SK-N-SH (cell line): Measurements from ENCODE around the gene LYL1. TPM values are rescaled to one million over a fixed set of nuclear protein-coding genes. Genes with fewer than 3 reads are reported as not detected.

Experiments used
- CTCF ChIA-PET: fragments of 300-600, 350-600 bp; formaldehyde crosslinking; extraction: SDS; loops from one replicate; lab custom pipeline; 2021; lab: Yijun Ruan, JAX
- POLR2A ChIA-PET: fragments of 350-600 bp; sonication (Branson Sonifier 250); formaldehyde crosslinking; extraction: SDS; loops from one replicate; lab custom pipeline; 2020; ENCODE audit warnings: antibody characterized with exemption, inconsistent platforms; lab: Yijun Ruan, JAX
- DNase-seq: peaks from one replicate; pipeline ENCODE4 v3.0.0; 2012
- H2AFZ ChIP-seq: fragments of 200-600 bp; sonication (generic); 2 replicates; pipeline ENCODE4 v1.8.1; 2016; ENCODE audit warnings: antibody characterized with exemption, mild to moderate bottlenecking, low read depth
- H3F3A ChIP-seq: fragments of 200-600 bp; sonication (generic); replicated peaks from 2 replicates; pipeline ENCODE3; 2016; ENCODE audit warnings: antibody characterized with exemption, mild to moderate bottlenecking; ENCODE audit not compliant: insufficient read depth
- H3K27ac ChIP-seq, 2 experiments: fragments of 200-500 bp in 1 of 2; fragments of 200-600 bp in 1 of 2; sonication (Bioruptor generic) in 1 of 2; sonication (generic), shearing (Covaris generic) in 1 of 2; 2 replicates each; pipeline versions ENCODE4 v1.5.1 to v1.6.1; 2014 to 2016; ENCODE audit warnings: low read depth in 2 of 2, inconsistent platforms in 1 of 2, low read length in 1 of 2, mild to moderate bottlenecking in 1 of 2, mixed read lengths in 1 of 2
- H3K27me3 ChIP-seq: fragments of 200-600 bp; sonication (generic), shearing (Covaris generic); 2 replicates; pipeline ENCODE4 v1.6.1; 2016; ENCODE audit warnings: mixed run types; ENCODE audit not compliant: insufficient read depth
- H3K36me3 ChIP-seq, 2 experiments: fragments of 200-500 bp in 1 of 2; fragments of 200-600 bp in 1 of 2; sonication (Bioruptor generic) in 1 of 2; sonication (generic) in 1 of 2; replicated peaks in 1 of 2; 2 replicates each; pipeline versions ENCODE3 to v1.5.1; 2014 to 2016; ENCODE audit warnings: low read length in 1 of 2, mild to moderate bottlenecking in 1 of 2; ENCODE audit not compliant: insufficient read depth in 2 of 2, control insufficient read depth in 1 of 2
- H3K4me1 ChIP-seq, 2 experiments: fragments of 200-500 bp in 1 of 2; fragments of 200-600 bp in 1 of 2; sonication (Bioruptor generic) in 1 of 2; sonication (generic), shearing (Covaris generic) in 1 of 2; 2 replicates each; pipeline versions ENCODE4 v1.5.1 to v1.6.1; 2014 to 2016; ENCODE audit warnings: low read depth in 1 of 2, low read length in 1 of 2, mixed run types in 1 of 2; ENCODE audit not compliant: insufficient read depth in 2 of 2, control insufficient read depth in 1 of 2
- H3K4me2 ChIP-seq: fragments of 200-600 bp; sonication (generic), shearing (Covaris generic); 2 replicates; pipeline ENCODE4 v1.6.1; 2017; ENCODE audit warnings: mixed run types
- H3K4me3 ChIP-seq, 2 experiments: fragments of 200-500 bp in 1 of 2; fragments of 200-600 bp in 1 of 2; sonication (Bioruptor generic) in 1 of 2; sonication (generic), shearing (Covaris generic) in 1 of 2; 2 replicates each; pipeline versions ENCODE4 v1.5.1 to v1.8.1; 2014 to 2016; ENCODE audit warnings: low read depth in 2 of 2, inconsistent platforms in 1 of 2, low read length in 1 of 2, mild to moderate bottlenecking in 1 of 2, mixed read lengths in 1 of 2, moderate library complexity in 1 of 2
- H3K79me2 ChIP-seq: fragments of 200-600 bp; sonication (generic); 2 replicates; pipeline ENCODE4 v1.8.1; 2017; ENCODE audit warnings: mild to moderate bottlenecking; ENCODE audit not compliant: insufficient read depth
- H3K9ac ChIP-seq: fragments of 200-600 bp; sonication (generic); 2 replicates; pipeline ENCODE4 v1.6.1; 2017; ENCODE audit warnings: mixed run types
- H3K9me2 ChIP-seq: fragments of 200-600 bp; sonication (generic); 2 replicates; pipeline ENCODE4 v1.6.1; 2017; ENCODE audit warnings: mixed run types
- H3K9me3 ChIP-seq: fragments of 200-600 bp; sonication (generic); 2 replicates; pipeline ENCODE4 v1.6.1; 2017; ENCODE audit warnings: mixed run types, mild to moderate bottlenecking, moderate library complexity
- H4K20me1 ChIP-seq: fragments of 200-600 bp; sonication (generic); 2 replicates; pipeline ENCODE4 v1.6.1; 2017; ENCODE audit warnings: mild to moderate bottlenecking, mixed run types; ENCODE audit not compliant: insufficient read depth
- FOSL2 ChIP-seq: IDR thresholded peaks from 2 replicates; pipeline ENCODE4 v1.4.0; 2012; ENCODE audit warnings: low read depth, mild to moderate bottlenecking, moderate library complexity, borderline replicate concordance
- GABPA ChIP-seq: IDR thresholded peaks from 2 replicates; pipeline ENCODE4 v1.4.0; 2012; ENCODE audit warnings: low read depth, mild to moderate bottlenecking
- GATA2 ChIP-seq: sonication (generic); formaldehyde crosslinking; IDR thresholded peaks from 2 replicates; pipeline ENCODE4 v1.5.0; 2020; ENCODE audit warnings: mild to moderate bottlenecking, missing genetic modification reagents
- JUND ChIP-seq: IDR thresholded peaks from 2 replicates; pipeline ENCODE4 v1.4.0; 2012
- POLR2AphosphoS5 ChIP-seq: IDR thresholded peaks from 2 replicates; pipeline ENCODE4 v1.6.1; 2012; ENCODE audit warnings: low read depth, low read length
- RAD21 ChIP-seq: IDR thresholded peaks from 2 replicates; pipeline ENCODE4 v1.6.1; 2012; ENCODE audit warnings: mild to moderate bottlenecking, low read length
- RCOR1 ChIP-seq: fragments of 150-350 bp; IDR thresholded peaks from 2 replicates; pipeline ENCODE4 v1.6.1; 2017; ENCODE audit warnings: antibody characterized with exemption, low read length
- TAF1 ChIP-seq: IDR thresholded peaks from 2 replicates; pipeline ENCODE4 v1.6.1; 2012; ENCODE audit warnings: low read depth, mild to moderate bottlenecking, low read length, moderate library complexity, borderline replicate concordance
- YY1 ChIP-seq: IDR thresholded peaks from 2 replicates; pipeline ENCODE4 v1.4.0; 2012; ENCODE audit warnings: low read depth, mild to moderate bottlenecking
- WGBS: methylation state at CpG from one replicate; pipeline ENCODE4 v1.1.6; 2017; ENCODE audit warnings: low lambda C conversion rate; 5-methylcytosine and 5-hydroxymethylcytosine counted together
- polyA plus RNA-seq, 3 experiments: library from polyadenylated mRNA; depleted of rRNA; stranded (reverse); fragments of >200 nt; gene quantifications; 2 replicates each; pipeline ENCODE4 v1.2.3, GENCODE V29; 2012
- TF ChIP-seq, protein P1 (sequence below): IDR thresholded peaks from 2 replicates; pipeline ENCODE4; 2012

The LYL1 gene
- polyA plus RNA-seq, 1 of the 3 experiments (the other 2 are of a cell fraction), result 2.2 TPM

DNA sequence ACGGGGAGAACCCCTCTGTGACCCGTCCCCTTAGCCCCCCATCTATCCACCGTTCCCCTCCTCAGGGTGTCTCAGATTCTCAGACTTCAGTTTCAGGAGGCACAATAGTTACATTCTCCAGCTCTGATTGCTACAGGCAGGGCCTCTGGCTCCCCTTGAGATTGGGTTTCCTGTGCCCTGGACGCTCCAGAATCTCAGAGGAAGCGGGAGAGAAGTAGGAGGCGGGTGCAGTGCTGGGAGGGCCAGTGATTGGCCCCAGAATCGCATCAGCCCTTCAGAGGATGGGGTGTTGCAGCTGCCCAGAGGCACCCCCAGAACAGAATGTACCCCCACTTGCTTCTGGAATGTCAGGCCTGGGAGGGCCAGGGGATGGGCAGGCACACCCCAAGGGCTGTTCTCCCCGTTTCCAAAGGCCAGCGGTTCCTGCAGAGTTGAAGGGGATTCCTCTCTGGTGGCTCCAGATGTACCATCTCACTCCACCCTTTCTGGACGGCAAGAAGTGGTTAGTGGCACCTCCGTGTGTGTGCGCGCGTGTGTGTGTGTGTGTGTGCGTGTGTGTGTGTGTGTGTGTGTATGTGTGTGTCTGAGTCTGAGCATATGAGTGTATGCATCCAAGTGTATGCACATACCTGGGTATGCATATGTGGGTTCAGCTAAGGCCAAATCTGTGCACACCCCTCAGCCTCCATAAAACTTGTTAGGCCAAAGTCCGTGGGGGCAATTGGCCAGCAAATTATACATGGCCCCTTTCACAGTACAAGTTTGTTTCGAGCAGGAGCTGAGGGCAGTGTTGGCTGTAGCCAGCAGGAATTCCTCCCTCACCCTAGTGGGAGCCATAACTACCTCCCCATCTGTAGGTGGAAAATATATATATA lies 35.5 kb downstream of the LYL1 start:
- peaks cover 34% of the 10 kb centered on the region for H3K79me2 ChIP-seq
- H3K4me1 ChIP-seq, result peaks cover 8 to 85% of the 10 kb centered on the region in 2 experiments; a peak in 2 of 4 replicates
- H3K36me3 ChIP-seq, result no peaks in the 10 kb centered on the region
- no peaks in the 10 kb centered on the region for H3K9me2 ChIP-seq
- H3F3A ChIP-seq, result peaks cover 3% of the 10 kb centered on the region
- no peak for DNase-seq
- H3K27ac ChIP-seq, result no peak overlapping the region; a peak in 1 of 4 replicates
- no peaks in the 10 kb centered on the region for H4K20me1 ChIP-seq
- no peak overlapping the region for H2AFZ ChIP-seq
- TF ChIP-seq GABPA (no peak), FOSL2 (no peak), JUND (no peak), RCOR1 (no peak), GATA2 (no peak)
- TF ChIP-seq, protein P1, sequence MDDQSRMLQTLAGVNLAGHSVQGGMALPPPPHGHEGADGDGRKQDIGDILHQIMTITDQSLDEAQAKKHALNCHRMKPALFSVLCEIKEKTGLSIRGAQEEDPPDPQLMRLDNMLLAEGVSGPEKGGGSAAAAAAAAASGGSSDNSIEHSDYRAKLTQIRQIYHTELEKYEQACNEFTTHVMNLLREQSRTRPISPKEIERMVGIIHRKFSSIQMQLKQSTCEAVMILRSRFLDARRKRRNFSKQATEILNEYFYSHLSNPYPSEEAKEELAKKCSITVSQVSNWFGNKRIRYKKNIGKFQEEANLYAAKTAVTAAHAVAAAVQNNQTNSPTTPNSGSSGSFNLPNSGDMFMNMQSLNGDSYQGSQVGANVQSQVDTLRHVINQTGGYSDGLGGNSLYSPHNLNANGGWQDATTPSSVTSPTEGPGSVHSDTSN, result no peak
- TF ChIP-seq, all 33 proteins: peak for 0
- Histone ChIP-seq H3K27me3 (no peaks in the 10 kb centered on the region), H3K9ac (no peak overlapping the region), H3K4me2 (no peak overlapping the region), H3K9me3 (no peaks in the 10 kb centered on the region), H3K4me3 (no peak overlapping the region)
- POLR2A ChIA-PET, result no interaction called here
- CTCF ChIA-PET, result interaction anchor here (1.0 to 35.2 kb wide), 8 partner anchors 8 to 102 kb away, joined by 3 to 506 read pairs (median 16); no protein-coding TSS in a partner anchor
- 92% methylated on average over 9 of the region's 17 CpGs for WGBS

DNA sequence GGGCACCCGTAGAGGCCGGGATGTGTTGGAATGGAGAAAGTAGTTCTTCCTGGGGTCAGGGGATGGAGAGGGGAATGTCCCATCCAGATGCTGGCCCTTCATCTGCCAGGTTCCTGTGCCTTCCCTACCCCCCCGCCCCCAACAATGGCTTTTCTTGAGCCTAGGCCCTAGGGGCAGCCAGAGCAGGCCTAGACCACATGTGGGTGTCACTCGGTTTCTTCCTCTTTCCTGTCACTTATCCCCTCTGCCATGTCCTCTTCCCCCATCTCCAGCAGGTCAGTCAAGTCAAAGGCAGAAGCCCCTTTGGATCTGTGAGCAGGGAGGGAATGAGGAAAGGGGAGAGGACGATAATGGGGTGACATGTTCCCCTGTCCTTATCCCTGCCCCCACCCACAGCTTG lies 36.4 kb downstream of the LYL1 start:
- Histone ChIP-seq H3K27me3 (no peaks in the 10 kb centered on the region), H3K4me3 (no peak overlapping the region), H3K9me2 (no peaks in the 10 kb centered on the region), H3K9me3 (no peaks in the 10 kb centered on the region), H3F3A (peaks cover 7% of the 10 kb centered on the region), H3K4me1 (peaks cover 8 to 84% of the 10 kb centered on the region in 2 experiments), H3K27ac (peak overlapping the region in 1 of 2 experiments; percentile 30; a peak in 1 of 4 replicates), H3K9ac (no peak overlapping the region), H3K4me2 (no peak overlapping the region), H4K20me1 (no peaks in the 10 kb centered on the region), H2AFZ (no peak overlapping the region), H3K36me3 (no peaks in the 10 kb centered on the region), H3K79me2 (peaks cover 42% of the 10 kb centered on the region)
- no peak for DNase-seq
- CTCF ChIA-PET, result interaction anchor here (0.8 to 35.2 kb wide), 3 partner anchors 11 to 101 kb away, joined by 3 to 506 read pairs (median 8); no protein-coding TSS in a partner anchor
- 89% methylated on average over 5 of the region's 5 CpGs for WGBS
- POLR2A ChIA-PET, result no interaction called here
- TF ChIP-seq GABPA, result no peak
- no peak for TF ChIP-seq RAD21
- no peak for TF ChIP-seq POLR2AphosphoS5
- TF ChIP-seq TAF1, result no peak
- TF ChIP-seq YY1, result no peak
